ENCODE results near the gene BORCS6.
A peak's percentile ranks its signal among the peaks of the same experiment; 100 is the strongest.

BORCS6 gene

GRCh38 chr17:8186787-8187516, 3.0 kb downstream of the BORCS6 start:
- no peaks in the 10 kb centered on the region for H3K27me3 ChIP-seq (ENCODE audit: insufficient read depth, poor library complexity, severe bottlenecking)
- peak; percentile 74 to 86 for DNase-seq (ENCODE audit: low read depth in 1 of 2, low spot score in 1 of 2)
- H3K4me3 ChIP-seq (replicated peaks; ENCODE audit: insufficient read depth, low read length), result peak overlapping the region; percentile 79
- peak overlapping the region; percentile 75 for H3K27ac ChIP-seq (replicated peaks)
- TF ChIP-seq GABPA (IDR thresholded peaks at IDR 0.05; ENCODE audit: low read depth) (no peak), SPI1 (IDR thresholded peaks at IDR 0.05; ENCODE audit: borderline replicate concordance, low read depth) (no peak)

GRCh38 chr17:8186446-8186786, 3.6 kb downstream of the BORCS6 start:
- peak overlapping the region; percentile 61 for H3K27ac ChIP-seq (replicated peaks)
- TF ChIP-seq POLR2AphosphoS5 (IDR thresholded peaks at IDR 0.05; ENCODE audit: low read depth), result no peak
- TF ChIP-seq SPI1 (IDR thresholded peaks at IDR 0.05; ENCODE audit: borderline replicate concordance, low read depth), result no peak
- TF ChIP-seq REST (IDR thresholded peaks at IDR 0.05; ENCODE audit: insufficient replicate concordance, low read depth), result no peak
- TF ChIP-seq GABPA (IDR thresholded peaks at IDR 0.05; ENCODE audit: low read depth), result no peak
- TF ChIP-seq CTCF (IDR thresholded peaks at IDR 0.05; ENCODE audit: insufficient read depth, low read length), result no peak
- DNase-seq (ENCODE audit: low read depth in 1 of 2, low spot score in 1 of 2), result no peak
- no peaks in the 10 kb centered on the region for H3K27me3 ChIP-seq (ENCODE audit: insufficient read depth, poor library complexity, severe bottlenecking)
- H3K4me3 ChIP-seq (replicated peaks; ENCODE audit: insufficient read depth, low read length), result peak overlapping the region; percentile 79

GRCh38 chr17:8185582-8186445, 4.2 kb downstream of the BORCS6 start:
- peak in 1 of 2 experiments; percentile 63 for DNase-seq (ENCODE audit: low read depth in 1 of 2, low spot score in 1 of 2)
- TF ChIP-seq POLR2AphosphoS5 (IDR thresholded peaks at IDR 0.05; ENCODE audit: low read depth) (no peak), REST (IDR thresholded peaks at IDR 0.05; ENCODE audit: insufficient replicate concordance, low read depth) (no peak), SPI1 (IDR thresholded peaks at IDR 0.05; ENCODE audit: borderline replicate concordance, low read depth) (no peak), GABPA (IDR thresholded peaks at IDR 0.05; ENCODE audit: low read depth) (no peak), CTCF (IDR thresholded peaks at IDR 0.05; ENCODE audit: insufficient read depth, low read length) (no peak)
- Histone ChIP-seq H3K27me3 (ENCODE audit: insufficient read depth, poor library complexity, severe bottlenecking) (no peaks in the 10 kb centered on the region), H3K4me3 (replicated peaks; ENCODE audit: insufficient read depth, low read length) (peak overlapping the region; percentile 79), H3K27ac (replicated peaks) (peak overlapping the region; percentile 61)

- TF ChIP-seq POLR2AphosphoS5 (IDR thresholded peaks at IDR 0.05; ENCODE audit: low read depth) (no peak), SPI1 (IDR thresholded peaks at IDR 0.05; ENCODE audit: borderline replicate concordance, low read depth) (no peak)
- DNase-seq (ENCODE audit: low read depth in 1 of 2, low spot score in 1 of 2), result no peak
- Histone ChIP-seq H3K27me3 (ENCODE audit: insufficient read depth, poor library complexity, severe bottlenecking) (no peaks in the 10 kb centered on the region), H3K4me3 (replicated peaks; ENCODE audit: insufficient read depth, low read length) (no peak overlapping the region), H3K27ac (replicated peaks) (no peak overlapping the region)
Measured at GRCh38 chr17:8176998-8177731, 12.8 kb downstream of the BORCS6 start.

Data from HL-60 (cell line).